OCI-LY3 (cell line): Measurements from ENCODE around the gene NRXN2.

Experiments
- CTCF ChIP-seq: fragments of 200-600, 300-600 bp; sonication (generic); IDR thresholded peaks from 2 replicates; pipeline ENCODE4 v1.5.1; 2014; ENCODE audit warnings: antibody characterized with exemption, low read length, low read depth
- EZH2phosphoT487 ChIP-seq: fragments of 200-600 bp; shearing (Covaris generic); IDR thresholded peaks from 2 replicates; pipeline ENCODE4 v1.6.1; 2018; ENCODE audit warnings: antibody characterized with exemption, mixed run types, low read depth

DNA sequence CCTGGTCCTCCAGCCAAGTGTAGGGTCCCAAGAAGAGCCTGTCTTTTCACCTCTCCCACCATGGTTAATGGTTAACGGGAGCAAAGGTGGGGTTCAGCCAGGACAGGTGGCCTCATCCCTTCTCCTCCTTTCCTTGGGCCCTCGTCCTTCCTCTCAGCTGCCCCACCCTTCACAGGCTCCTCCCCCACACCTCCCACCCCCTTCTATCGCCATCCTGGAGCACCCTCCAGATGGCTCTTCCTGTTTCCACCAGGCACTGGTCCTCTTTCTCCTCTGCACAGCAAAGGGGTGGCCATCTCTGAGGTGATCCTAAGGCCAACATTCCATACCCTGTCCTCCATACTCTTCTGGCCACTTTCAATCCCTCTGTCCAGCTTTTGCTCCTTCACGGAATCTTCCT lies 83.1 kb downstream of the NRXN2 start:
- TF ChIP-seq CTCF (no peak), EZH2phosphoT487 (no peak)
